ENCODE measurements around the gene MTMR10. TPM values are rescaled to one million over a fixed set of nuclear protein-coding genes. Genes with fewer than 3 reads are reported as not detected.

Gene MTMR10
- total and polyA plus RNA-seq, 5 experiments from 2014 or later: 3.4 to 40.8 (median 9.8) TPM

DNA sequence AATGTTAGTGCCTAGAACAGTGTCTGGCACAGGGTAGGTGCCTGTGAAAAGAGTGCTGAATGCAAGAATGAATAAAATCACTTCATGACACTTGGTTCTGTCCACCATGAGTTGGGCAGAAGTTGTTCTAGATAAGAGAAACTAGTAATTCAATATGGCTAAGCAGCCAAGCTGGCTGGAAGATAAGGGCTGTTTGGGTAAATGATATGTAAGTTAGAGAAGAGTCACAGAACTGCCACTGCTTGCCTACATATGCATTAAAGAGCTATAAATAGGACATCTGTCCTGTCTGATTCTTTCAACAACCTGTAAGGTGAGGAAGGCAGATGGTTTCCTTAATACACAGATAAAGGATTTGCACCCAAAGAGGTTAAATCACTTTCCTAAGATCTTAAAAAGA, 13.1 kb downstream of the MTMR10 start:
- Mint-ChIP-seq H3K4me3 (no peak overlapping the region), H3K27ac (peak overlapping the region in 1 of 10 donors; percentile 23), H3K9me3 (no peaks in the 10 kb centered on the region), H3K36me3 (peaks cover 4 to 78% (median 35%) of the 10 kb centered on the region in 3 donors), H3K27me3 (no peaks in the 10 kb centered on the region), H3K4me1 (peaks cover 31 to 64% (median 53%) of the 10 kb centered on the region in 4 donors)
- POLR2A ChIA-PET: no interaction called here
- no peak for DNase-seq
- no peak for ATAC-seq

DNA sequence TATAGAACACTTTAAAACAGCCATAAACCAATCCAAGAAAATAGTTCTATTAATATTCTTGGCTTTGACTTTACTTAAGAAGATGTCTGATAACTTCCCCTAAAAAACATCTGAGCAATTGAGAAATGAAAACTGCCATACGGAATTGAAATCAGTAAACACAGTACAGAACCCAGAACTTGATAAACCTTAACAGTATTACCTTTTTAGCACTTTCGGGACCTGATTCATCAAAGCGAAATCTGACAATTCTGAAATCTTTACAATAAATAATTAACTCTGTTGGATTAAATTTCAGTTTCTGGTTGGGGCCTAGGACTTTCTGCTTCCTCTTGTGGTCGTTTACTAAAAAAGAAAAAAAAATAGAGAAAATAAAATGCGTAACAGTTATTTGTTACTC, 17.3 kb downstream of the MTMR10 start:
- ATAC-seq (no peak), DNase-seq (no peak)
- POLR2A ChIA-PET: no interaction called here
- H3K36me3 Mint-ChIP-seq: peaks cover 0 to 76% (median 21%) of the 10 kb centered on the region in 3 donors
- peaks cover 14 to 59% (median 48%) of the 10 kb centered on the region in 4 donors for H3K4me1 Mint-ChIP-seq
- H3K4me3 Mint-ChIP-seq: no peak overlapping the region
- no peak overlapping the region for H3K27ac Mint-ChIP-seq
- no peaks in the 10 kb centered on the region for H3K9me3 Mint-ChIP-seq
- no peaks in the 10 kb centered on the region for H3K27me3 Mint-ChIP-seq

DNA sequence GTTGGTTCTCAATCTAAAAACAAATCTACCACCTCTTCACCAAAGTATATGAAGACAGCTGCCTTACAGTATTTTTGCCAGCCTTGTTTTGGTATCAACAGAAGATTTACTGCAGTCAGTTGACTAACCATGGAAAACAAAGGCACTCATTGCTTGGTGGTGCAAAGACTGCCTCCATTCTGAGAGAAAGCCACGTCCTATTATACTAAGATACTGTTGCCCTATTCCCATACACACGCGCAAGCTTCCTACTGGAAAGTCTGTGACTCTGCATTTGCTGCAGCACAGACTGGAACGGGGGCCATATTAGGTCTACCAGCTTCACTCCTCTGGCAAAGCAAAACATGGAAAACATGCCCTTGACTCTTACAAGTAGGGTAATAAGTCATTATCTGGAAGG, 18.0 kb downstream of the MTMR10 start:
- Mint-ChIP-seq H3K9me3 (no peaks in the 10 kb centered on the region), H3K27ac (peak overlapping the region in 2 of 10 donors; percentile 19 to 57), H3K27me3 (no peaks in the 10 kb centered on the region), H3K4me1 (peaks cover 13 to 57% (median 46%) of the 10 kb centered on the region in 4 donors), H3K36me3 (peaks cover 0 to 74% (median 21%) of the 10 kb centered on the region in 3 donors), H3K4me3 (no peak overlapping the region)
- no peak for DNase-seq
- POLR2A ChIA-PET: no interaction called here
- no peak for ATAC-seq

DNA sequence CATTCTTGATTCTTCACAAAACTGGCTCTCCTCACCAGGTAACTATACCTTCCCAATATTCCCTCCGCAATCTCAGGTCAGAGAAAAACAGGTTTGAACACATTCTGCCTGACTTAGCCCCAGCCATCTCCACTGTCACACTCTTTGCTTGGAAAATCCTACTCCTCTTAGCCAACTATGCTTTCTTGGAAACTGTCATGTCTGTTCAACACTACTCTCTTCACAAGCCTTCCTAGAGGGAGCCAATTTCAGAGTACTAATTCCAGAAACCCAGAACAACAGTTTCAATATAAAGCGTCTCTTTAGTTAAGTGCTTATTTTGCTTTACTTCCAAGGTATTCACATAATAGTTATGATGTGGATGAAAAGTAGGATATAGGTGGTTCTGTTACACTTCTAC, 21.7 kb downstream of the MTMR10 start:
- no peaks in the 10 kb centered on the region for H3K27me3 Mint-ChIP-seq
- ATAC-seq (no peak), DNase-seq (no peak)
- POLR2A ChIA-PET: no interaction called here
- no peak overlapping the region for H3K4me3 Mint-ChIP-seq
- peaks cover 10 to 41% (median 37%) of the 10 kb centered on the region in 4 donors for H3K4me1 Mint-ChIP-seq
- peaks cover 0 to 77% (median 21%) of the 10 kb centered on the region in 3 donors for H3K36me3 Mint-ChIP-seq
- no peaks in the 10 kb centered on the region for H3K9me3 Mint-ChIP-seq
- peak overlapping the region in 5 of 10 donors; percentile 1 to 50 (median 18) for H3K27ac Mint-ChIP-seq

DNA sequence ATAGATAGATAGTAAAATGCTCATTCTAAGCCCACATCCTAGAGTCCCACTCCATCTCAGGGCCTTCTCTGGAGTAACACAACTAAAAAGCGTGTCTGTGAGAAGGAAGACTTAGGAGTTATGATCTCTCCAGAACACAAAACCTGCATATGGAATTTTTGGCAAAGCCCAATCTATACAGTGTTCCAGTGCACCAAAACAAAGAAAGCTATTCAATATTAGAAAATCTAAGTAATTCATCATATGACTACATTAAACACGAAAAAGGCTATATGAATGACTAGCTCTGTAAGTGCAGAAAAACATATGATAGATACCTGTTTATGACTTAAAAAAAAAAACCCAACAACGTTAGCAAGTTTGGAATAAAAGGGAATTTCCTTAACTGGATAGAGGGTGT, 27.7 kb downstream of the MTMR10 start:
- POLR2A ChIA-PET: no interaction called here
- DNase-seq (no peak), ATAC-seq (no peak)
- Mint-ChIP-seq H3K27ac (peak overlapping the region in 4 of 10 donors; percentile 21 to 56 (median 53)), H3K4me3 (peak overlapping the region in 1 of 10 donors; percentile 33), H3K4me1 (peaks cover 14 to 40% (median 29%) of the 10 kb centered on the region in 4 donors), H3K27me3 (no peaks in the 10 kb centered on the region), H3K36me3 (peaks cover 5 to 73% (median 9%) of the 10 kb centered on the region in 3 donors), H3K9me3 (no peaks in the 10 kb centered on the region)

DNA sequence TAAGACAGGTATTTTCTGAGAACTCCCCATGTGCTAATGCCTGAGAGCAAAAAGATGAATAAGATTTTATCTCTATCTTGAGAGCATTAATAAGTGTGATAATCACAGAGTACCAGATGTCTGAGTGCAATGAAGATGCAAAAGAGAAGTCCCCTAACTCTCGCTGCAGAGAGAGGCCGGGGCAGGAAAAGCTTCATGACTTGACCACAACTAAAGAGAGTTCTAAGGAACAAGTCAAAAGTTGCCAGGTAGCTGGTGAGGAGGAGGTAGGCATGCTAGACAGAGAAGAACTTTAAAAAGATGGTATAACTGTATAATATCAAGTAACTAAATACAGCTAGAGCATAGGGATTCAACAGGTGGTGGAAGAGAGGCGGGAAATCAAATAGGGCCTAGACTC, 28.8 kb downstream of the MTMR10 start:
- DNase-seq (peak in 2 of 10 donors; percentile 41 to 44), ATAC-seq (peak; percentile 52 to 77)
- H3K4me1 Mint-ChIP-seq: peaks cover 18 to 37% (median 26%) of the 10 kb centered on the region in 4 donors
- peak overlapping the region in 8 of 10 donors; percentile 0 to 63 (median 29) for H3K4me3 Mint-ChIP-seq
- H3K9me3 Mint-ChIP-seq: no peaks in the 10 kb centered on the region
- H3K27ac Mint-ChIP-seq: peak overlapping the region in 9 of 10 donors; percentile 2 to 77 (median 49)
- POLR2A ChIA-PET: no interaction called here
- H3K36me3 Mint-ChIP-seq: peaks cover 5 to 80% (median 13%) of the 10 kb centered on the region in 3 donors
- no peaks in the 10 kb centered on the region for H3K27me3 Mint-ChIP-seq

DNA sequence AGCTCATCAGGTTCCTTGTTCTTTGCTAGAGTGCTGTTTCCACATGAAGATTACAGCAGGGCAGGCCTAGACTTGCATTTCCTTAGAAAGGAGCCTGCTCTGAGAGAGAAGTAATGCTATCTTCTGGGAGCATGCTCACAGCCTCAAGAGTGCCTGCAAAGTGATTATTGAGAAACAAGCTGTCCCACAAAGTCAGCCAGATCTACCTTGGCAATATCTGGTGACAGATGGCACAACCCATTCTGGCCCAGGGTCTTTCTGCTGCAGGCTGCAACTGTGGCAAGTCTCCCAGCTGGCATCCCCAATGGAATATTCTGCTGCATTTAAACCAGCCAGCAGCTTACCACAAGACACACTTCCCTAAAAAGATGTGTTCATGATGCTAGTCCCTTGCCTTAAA, 29.3 kb downstream of the MTMR10 start:
- POLR2A ChIA-PET: no interaction called here
- H3K4me3 Mint-ChIP-seq: no peak overlapping the region
- peak overlapping the region in 4 of 10 donors; percentile 33 to 88 (median 61) for H3K27ac Mint-ChIP-seq
- peaks cover 5 to 80% (median 13%) of the 10 kb centered on the region in 3 donors for H3K36me3 Mint-ChIP-seq
- no peak for DNase-seq
- H3K27me3 Mint-ChIP-seq: no peaks in the 10 kb centered on the region
- peaks cover 18 to 37% (median 27%) of the 10 kb centered on the region in 4 donors for H3K4me1 Mint-ChIP-seq
- H3K9me3 Mint-ChIP-seq: no peaks in the 10 kb centered on the region
- ATAC-seq: no peak

DNA sequence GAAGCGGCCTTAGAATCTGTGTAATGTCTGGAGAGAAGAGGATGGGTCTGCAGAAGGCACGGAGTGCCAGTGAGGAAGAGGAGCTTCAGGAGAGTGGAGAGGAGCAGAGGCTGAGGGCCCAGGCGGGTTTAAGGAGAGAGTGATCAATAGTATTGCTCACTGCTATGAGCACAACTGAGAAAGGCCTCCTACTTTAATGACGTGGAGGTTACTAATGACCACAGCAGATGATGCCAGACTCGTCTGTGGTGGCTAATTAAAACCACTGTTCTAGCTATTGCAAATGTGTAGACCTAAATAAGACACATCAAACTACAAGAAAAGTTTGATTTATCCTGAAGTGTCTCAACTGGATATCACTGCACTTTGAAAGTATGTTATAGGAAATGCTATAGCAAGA, 33.2 kb downstream of the MTMR10 start:
- H3K4me3 Mint-ChIP-seq: no peak overlapping the region
- POLR2A ChIA-PET: no interaction called here
- peaks cover 10 to 23% (median 21%) of the 10 kb centered on the region in 4 donors for H3K4me1 Mint-ChIP-seq
- no peak for ATAC-seq
- H3K36me3 Mint-ChIP-seq: peaks cover 11 to 87% (median 32%) of the 10 kb centered on the region in 3 donors
- no peaks in the 10 kb centered on the region for H3K9me3 Mint-ChIP-seq
- H3K27ac Mint-ChIP-seq: peak overlapping the region in 4 of 10 donors; percentile 3 to 77 (median 46)
- DNase-seq: no peak
- no peaks in the 10 kb centered on the region for H3K27me3 Mint-ChIP-seq

DNA sequence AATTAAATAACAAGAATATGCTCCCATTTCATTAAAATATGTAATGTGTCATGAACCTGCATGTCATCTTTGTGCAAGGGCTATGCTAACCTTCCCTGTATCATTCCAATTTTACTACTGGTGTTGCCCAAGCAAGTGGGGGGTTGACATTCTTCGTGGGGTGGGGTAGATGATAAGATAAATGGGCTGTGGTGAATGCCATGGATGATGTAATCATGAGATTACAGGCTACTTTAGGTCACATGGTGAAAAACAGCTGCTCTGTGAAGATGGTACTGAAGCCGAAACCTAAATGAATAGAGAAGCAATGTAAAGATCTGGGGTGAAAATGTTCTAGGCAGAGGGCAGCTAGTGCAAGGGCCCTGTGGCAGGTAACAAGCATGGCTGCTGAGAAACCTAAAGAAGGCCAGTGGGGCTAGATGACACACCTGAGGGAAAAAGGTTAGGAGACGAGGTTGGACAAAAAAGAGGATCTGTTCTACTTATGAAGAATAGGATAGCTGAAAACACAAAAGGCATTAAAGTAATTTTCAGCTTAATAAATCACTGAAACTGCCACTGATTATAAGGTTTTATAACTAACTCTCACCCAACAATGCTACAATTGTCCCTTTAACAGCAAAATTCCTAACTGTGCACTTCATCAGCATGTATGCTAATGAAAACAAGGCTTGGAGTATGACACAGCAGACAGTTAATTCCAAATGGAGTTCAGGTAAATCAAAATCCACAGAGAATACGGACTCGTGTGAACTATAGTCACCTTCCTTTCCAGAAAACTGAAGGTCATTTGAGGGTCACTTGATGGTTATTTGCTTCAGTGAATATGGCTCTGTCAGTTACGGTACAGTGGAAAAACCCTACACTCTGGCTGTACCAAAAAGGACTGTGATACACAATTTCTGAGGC, 35.0 kb downstream of the MTMR10 start:
- DNase-seq (no peak), ATAC-seq (no peak)
- Mint-ChIP-seq H3K9me3 (no peaks in the 10 kb centered on the region), H3K27ac (peak overlapping the region in 7 of 10 donors; percentile 6 to 82 (median 42)), H3K4me1 (peaks cover 0 to 9% (median 6%) of the 10 kb centered on the region in 4 donors), H3K27me3 (no peaks in the 10 kb centered on the region), H3K36me3 (peaks cover 10 to 94% (median 47%) of the 10 kb centered on the region in 3 donors), H3K4me3 (no peak overlapping the region)
- POLR2A ChIA-PET: no interaction called here

DNA sequence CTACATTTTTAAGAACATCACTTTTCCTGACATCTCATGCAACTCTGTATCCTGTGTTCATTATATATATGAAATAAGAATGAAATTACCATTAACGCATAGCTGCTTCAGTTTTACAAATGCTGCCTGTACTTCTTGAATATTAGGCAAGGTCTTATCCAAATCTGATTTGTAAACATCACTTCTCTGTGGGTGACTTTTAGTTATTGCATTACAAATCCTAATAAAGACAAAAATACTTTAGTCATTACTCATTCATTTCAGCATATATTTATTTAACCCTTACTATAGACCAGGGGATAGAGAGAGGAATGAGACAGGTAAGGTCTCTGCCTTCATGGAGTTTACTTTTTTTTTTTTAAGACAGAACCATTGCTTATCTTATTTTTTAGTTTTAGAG, 36.8 kb downstream of the MTMR10 start:
- Mint-ChIP-seq H3K27ac (peak overlapping the region in 1 of 10 donors; percentile 31), H3K9me3 (peaks cover 0 to 2% (median 0%) of the 10 kb centered on the region in 9 donors), H3K27me3 (no peaks in the 10 kb centered on the region), H3K4me1 (peaks cover 0 to 8% (median 2%) of the 10 kb centered on the region in 4 donors), H3K36me3 (peaks cover 9 to 95% (median 64%) of the 10 kb centered on the region in 3 donors), H3K4me3 (no peak overlapping the region)
- no peak for ATAC-seq
- POLR2A ChIA-PET: no interaction called here
- DNase-seq: no peak

DNA sequence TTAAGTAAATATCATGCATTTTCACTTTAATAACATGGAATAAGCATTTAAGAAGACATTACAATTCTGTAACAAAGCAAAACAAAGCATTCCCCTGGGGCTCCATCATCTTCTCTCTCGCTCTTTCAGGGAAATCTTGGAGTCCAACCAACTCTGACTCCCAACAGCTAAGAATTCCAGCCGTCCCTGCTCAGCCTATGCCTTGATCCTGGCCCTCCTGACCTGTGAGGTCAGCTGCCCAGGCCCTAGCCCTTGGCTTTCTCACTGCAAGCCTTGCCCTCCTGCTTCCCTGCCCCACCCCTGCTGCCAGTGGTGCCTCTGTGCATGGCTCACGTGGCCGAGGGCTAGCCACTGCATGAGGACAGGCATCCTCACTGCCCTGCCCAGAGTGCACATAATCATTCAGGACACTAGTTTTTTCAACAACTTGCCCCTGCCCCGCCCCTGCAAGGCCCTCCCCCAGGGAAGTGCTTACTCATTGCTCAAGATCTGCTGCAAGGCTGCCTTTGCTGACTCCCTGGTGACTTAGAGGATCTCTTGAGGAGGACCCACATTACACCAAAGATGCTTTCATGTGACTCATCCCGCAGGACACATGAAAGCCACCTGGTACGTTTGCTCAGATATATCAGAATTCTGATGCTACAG, 37.6 kb downstream of the MTMR10 start:
- Mint-ChIP-seq H3K27ac (peak overlapping the region in 7 of 10 donors; percentile 38 to 90 (median 65)), H3K9me3 (peaks cover 0 to 4% (median 0%) of the 10 kb centered on the region in 9 donors), H3K27me3 (no peaks in the 10 kb centered on the region), H3K4me1 (peaks cover 0 to 8% (median 0%) of the 10 kb centered on the region in 4 donors), H3K4me3 (peak overlapping the region in 1 of 10 donors; percentile 7), H3K36me3 (peaks cover 17 to 95% (median 68%) of the 10 kb centered on the region in 3 donors)
- POLR2A ChIA-PET: no interaction called here
- DNase-seq (no peak), ATAC-seq (no peak)

DNA sequence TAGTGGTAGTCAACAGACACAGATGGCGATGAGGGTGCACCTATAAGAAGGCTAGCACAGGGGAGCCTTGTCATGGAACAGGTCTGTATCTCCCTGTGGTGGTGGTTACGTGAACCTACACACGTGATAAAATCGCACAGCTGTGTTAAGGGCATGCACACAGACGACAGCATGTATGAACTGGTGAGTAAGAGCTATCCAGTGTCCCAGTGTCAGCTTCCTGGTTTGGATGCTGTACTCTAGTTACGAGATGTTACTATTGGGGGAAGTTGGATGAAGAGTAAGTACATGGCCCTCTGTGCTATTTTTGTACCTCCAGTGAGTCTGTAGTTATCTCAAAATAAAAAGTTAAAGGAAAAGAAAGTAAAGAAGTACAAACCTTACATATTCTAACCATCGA, 38.2 kb downstream of the MTMR10 start:
- no peak for DNase-seq
- POLR2A ChIA-PET: no interaction called here
- H3K36me3 Mint-ChIP-seq: peaks cover 17 to 97% (median 72%) of the 10 kb centered on the region in 3 donors
- ATAC-seq: no peak
- H3K4me3 Mint-ChIP-seq: no peak overlapping the region
- peaks cover 0 to 8% (median 0%) of the 10 kb centered on the region in 4 donors for H3K4me1 Mint-ChIP-seq
- H3K27me3 Mint-ChIP-seq: no peaks in the 10 kb centered on the region
- peak overlapping the region in 5 of 10 donors; percentile 1 to 71 (median 41) for H3K27ac Mint-ChIP-seq
- peaks cover 0 to 4% (median 0%) of the 10 kb centered on the region in 9 donors for H3K9me3 Mint-ChIP-seq
